Testis (tissue), 3 donors: ENCODE measurements around the gene NET1. TPM values are rescaled to one million over a fixed set of nuclear protein-coding genes. Genes with fewer than 3 reads are reported as not detected.

Experiments
- DNase-seq: peaks from one replicate; pipeline ENCODE4 v3.0.0-alpha.2; 2019
- H3K27ac ChIP-seq, 2 donors: fragments of 200-600 bp; sonication (generic); one replicate each; pipeline ENCODE4 v1.5.1; 2019
- H3K27me3 ChIP-seq: fragments of 200-600 bp; sonication (generic); one replicate; pipeline ENCODE4 v1.5.1; 2019
- H3K36me3 ChIP-seq: fragments of 200-600 bp; sonication (generic); one replicate; pipeline ENCODE4 v1.5.1; 2017; ENCODE audit warnings: low read depth; ENCODE audit errors: missing control alignments
- H3K4me1 ChIP-seq: fragments of 200-600 bp; sonication (generic); one replicate; pipeline ENCODE4 v1.5.1; 2019
- H3K4me3 ChIP-seq, 2 donors: fragments of 200-600 bp; sonication (generic); one replicate each; pipeline ENCODE4 v1.5.1; 2017 to 2019
- H3K9me3 ChIP-seq: fragments of 200-600 bp; sonication (generic); one replicate; pipeline ENCODE4 v1.5.1; 2017
- POLR2A ChIP-seq: fragments of 450-650 bp; IDR thresholded peaks from one replicate; pipeline ENCODE4 v1.6.1; 2017; ENCODE audit warnings: antibody characterized with exemption, mild to moderate bottlenecking, moderate library complexity
- WGBS, 2 donors: methylation state at CpG; one replicate each; pipeline ENCODE4 v1.1.5; 2018; 5-methylcytosine and 5-hydroxymethylcytosine counted together
- intact Hi-C: fragments of 100-400 bp; cut with DNase I; formaldehyde crosslinking; loops from one replicate; pipeline ENCODE4 v1.15.1; 2023; ENCODE audit warnings: low total_unique reads
- polyA plus RNA-seq: library from polyadenylated mRNA; stranded (reverse); fragments of 350-450 nt; fragmentation: Illumina TruSeq; extraction: RNeasy Lipid Tissue Mini Kit (QIAGEN cat#74804); gene quantifications from one replicate; pipeline ENCODE4 v1.2.3, GENCODE V29; 2014; ENCODE audit warnings: low read depth, low replicate concordance; ENCODE audit not compliant: insufficient read depth
- total RNA-seq, 2 donors: library from RNA; depleted of rRNA; stranded (reverse); fragments of >200 nt; gene quantifications; one replicate each; pipeline ENCODE4 v1.2.3, GENCODE V29; 2016
- TF ChIP-seq, protein P1 (sequence below), 3 experiments: fragments of 450-650 bp in 2 of 3; fragments of 200-600 bp in 1 of 3; sonication (generic) in 1 of 3; IDR thresholded peaks; one replicate each; pipeline ENCODE4 v1.5.1; 2016 to 2019; ENCODE audit warnings: antibody characterized with exemption in 3 of 3, mild to moderate bottlenecking in 2 of 3, moderate library complexity in 1 of 3

The NET1 gene
- total and polyA plus RNA-seq, 3 donors from 2014 or later: 29.7 to 40.7 (median 39.9) TPM

DNA sequence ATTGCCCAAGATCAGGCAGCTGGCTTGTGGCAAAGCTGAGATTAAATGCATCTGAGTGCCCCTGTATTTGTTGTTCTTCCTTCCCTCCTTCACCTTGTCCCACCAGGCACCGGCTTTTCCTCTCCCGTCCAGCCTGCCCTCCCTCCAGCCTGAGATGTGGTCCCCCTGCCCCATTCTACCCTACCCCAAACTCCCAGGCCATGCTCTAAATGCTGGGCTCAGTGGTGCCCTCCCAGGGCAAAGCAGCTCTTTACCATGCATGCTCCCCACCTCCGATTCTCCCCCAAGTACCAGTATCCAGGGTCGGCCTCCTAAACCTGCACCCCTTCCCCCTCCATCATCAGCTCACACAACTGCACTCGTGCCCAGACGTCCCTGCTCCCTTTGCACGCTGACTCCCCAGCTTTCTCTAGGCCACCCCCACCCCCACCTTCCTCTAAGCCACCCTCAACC, 50.5 kb downstream of the NET1 start:
- H3K9me3 ChIP-seq: no peaks in the 10 kb centered on the region
- no peak overlapping the region for H3K4me3 ChIP-seq
- no peak overlapping the region for H3K27ac ChIP-seq
- no peak for DNase-seq
- 94 to 99% methylated on average over 6 to 7 of the region's 7 CpGs for WGBS, 2 donors
- no peaks in the 10 kb centered on the region for H3K27me3 ChIP-seq
- no peaks in the 10 kb centered on the region for H3K36me3 ChIP-seq
- intact Hi-C loops: no loop called here
- no peak for TF ChIP-seq POLR2A
- TF ChIP-seq, protein P1, sequence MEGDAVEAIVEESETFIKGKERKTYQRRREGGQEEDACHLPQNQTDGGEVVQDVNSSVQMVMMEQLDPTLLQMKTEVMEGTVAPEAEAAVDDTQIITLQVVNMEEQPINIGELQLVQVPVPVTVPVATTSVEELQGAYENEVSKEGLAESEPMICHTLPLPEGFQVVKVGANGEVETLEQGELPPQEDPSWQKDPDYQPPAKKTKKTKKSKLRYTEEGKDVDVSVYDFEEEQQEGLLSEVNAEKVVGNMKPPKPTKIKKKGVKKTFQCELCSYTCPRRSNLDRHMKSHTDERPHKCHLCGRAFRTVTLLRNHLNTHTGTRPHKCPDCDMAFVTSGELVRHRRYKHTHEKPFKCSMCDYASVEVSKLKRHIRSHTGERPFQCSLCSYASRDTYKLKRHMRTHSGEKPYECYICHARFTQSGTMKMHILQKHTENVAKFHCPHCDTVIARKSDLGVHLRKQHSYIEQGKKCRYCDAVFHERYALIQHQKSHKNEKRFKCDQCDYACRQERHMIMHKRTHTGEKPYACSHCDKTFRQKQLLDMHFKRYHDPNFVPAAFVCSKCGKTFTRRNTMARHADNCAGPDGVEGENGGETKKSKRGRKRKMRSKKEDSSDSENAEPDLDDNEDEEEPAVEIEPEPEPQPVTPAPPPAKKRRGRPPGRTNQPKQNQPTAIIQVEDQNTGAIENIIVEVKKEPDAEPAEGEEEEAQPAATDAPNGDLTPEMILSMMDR (IDR thresholded peaks at IDR 0.05): no peak
- H3K4me1 ChIP-seq: no peaks in the 10 kb centered on the region

DNA sequence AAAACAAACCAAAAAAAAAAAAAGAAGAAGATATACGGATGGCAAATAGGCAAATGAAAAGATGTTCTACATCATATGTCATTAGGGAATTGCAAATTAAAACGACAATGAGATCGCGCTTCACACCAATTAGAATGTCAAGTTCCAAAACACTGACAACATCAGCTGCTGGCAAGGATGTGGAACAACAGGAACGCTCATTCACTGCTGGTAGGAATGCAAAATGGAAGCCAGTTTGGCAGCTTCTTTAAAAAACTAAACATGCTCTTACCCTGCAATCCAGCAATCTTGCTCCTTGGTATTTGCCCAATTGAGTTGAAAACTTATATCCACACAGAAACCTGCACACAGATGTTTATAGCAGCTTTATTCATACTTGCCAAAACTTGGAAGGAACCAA, 52.2 kb downstream of the NET1 start:
- intact Hi-C loops: no loop called here
- DNase-seq: no peak
- H3K27me3 ChIP-seq: no peaks in the 10 kb centered on the region
- WGBS, 2 donors: 63 to 80% methylated on average over 5 of the region's 5 CpGs
- TF ChIP-seq, protein P1 (IDR thresholded peaks at IDR 0.05): no peak
- TF ChIP-seq POLR2A: no peak
- no peaks in the 10 kb centered on the region for H3K36me3 ChIP-seq
- no peaks in the 10 kb centered on the region for H3K9me3 ChIP-seq
- H3K27ac ChIP-seq: no peak overlapping the region
- no peak overlapping the region for H3K4me3 ChIP-seq
- H3K4me1 ChIP-seq: no peaks in the 10 kb centered on the region

DNA sequence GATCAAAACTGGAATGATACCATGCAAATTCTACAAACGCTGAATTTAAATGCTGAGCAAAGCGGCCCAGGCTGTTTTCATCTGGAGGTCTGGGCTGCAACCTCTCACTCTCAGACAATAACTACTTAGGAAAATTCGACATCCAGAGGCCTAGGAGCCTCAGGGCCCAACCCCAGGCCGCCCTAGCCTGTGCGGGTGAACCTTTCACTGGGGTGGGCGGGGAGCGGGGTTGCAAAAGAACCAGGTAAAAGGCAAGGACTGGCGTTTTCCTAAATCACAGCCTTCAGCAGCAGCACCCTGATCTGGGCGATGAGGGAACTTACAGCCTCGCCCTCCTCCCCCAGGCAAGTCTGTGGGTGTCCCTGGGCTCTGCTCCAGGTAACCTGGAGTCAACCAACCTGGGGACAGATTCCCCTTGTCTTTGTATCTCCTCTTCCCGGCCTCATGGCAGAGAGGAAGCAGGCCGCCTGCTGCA, 53.7 kb downstream of the NET1 start:
- H3K27ac ChIP-seq: no peak overlapping the region
- no peaks in the 10 kb centered on the region for H3K4me1 ChIP-seq
- intact Hi-C loops: no loop called here
- no peak for DNase-seq
- no peak overlapping the region for H3K4me3 ChIP-seq
- TF ChIP-seq, protein P1 (IDR thresholded peaks at IDR 0.05): no peak
- no peak for TF ChIP-seq POLR2A
- no peaks in the 10 kb centered on the region for H3K36me3 ChIP-seq
- WGBS, 2 donors: 77 to 83% methylated on average over 10 to 12 of the region's 12 CpGs
- H3K9me3 ChIP-seq: no peaks in the 10 kb centered on the region
- no peaks in the 10 kb centered on the region for H3K27me3 ChIP-seq

DNA sequence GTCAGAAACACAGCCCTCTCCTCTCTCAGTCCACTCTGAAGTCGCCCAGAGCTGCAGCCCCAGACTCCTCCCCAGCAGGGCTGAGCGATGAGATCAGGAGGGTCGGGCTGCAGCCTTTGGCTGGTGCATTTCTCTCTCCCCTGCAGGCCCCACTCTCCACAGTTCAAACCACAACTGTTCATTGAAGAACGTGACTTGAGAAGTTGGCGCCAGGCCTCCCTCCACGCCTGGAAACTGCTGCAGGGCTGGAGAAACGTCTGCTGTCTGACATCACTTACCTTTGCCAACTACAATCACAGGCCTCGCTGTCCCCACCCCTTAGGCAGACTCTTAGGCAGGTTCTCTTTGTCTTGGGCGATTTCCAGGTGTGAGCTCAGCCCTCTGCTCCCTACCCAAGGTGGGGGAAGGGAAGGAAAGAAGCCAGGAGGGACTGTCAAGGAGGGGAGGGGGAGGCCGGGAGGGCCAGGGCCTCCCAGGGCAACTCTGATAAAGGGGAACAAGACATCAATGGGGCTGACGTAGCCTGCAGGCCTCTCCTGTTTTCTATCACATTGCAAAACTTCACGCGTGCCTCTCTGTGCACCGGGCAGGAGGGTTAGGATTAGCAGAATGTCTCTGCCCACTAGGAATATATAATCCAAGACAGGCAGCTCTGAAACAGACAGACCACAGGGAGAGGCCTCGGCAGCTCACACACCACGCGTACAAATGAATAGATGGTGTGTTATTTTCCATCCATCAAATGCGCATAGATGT, 54.3 kb downstream of the NET1 start:
- TF ChIP-seq, protein P1 (IDR thresholded peaks at IDR 0.05): no peak
- no peak for TF ChIP-seq POLR2A
- DNase-seq: peak; percentile 41
- no peaks in the 10 kb centered on the region for H3K27me3 ChIP-seq
- H3K27ac ChIP-seq: no peak overlapping the region
- 69 to 78% methylated on average over 18 of the region's 18 CpGs for WGBS, 2 donors
- H3K36me3 ChIP-seq: no peaks in the 10 kb centered on the region
- no peak overlapping the region for H3K4me3 ChIP-seq
- intact Hi-C loops: no loop called here
- H3K9me3 ChIP-seq: no peaks in the 10 kb centered on the region
- H3K4me1 ChIP-seq: no peaks in the 10 kb centered on the region

DNA sequence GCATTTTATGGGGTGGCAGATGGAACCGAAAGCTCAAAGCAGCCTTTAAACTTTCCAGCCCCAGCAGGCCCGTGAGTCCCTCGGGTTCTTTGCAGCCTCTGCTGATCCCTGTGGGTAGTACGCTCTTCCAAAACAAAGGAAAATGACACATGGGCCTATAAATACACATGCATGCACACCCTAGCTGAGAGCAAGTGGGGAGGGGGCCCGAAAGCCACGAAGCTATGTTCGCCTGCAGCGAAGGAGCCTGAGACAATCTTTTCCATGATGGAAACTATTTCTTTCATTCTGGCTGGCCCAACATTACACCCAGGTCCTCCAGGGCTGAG, 54.8 kb downstream of the NET1 start:
- intact Hi-C loops: no loop called here
- Histone ChIP-seq H3K36me3 (no peaks in the 10 kb centered on the region), H3K9me3 (no peaks in the 10 kb centered on the region), H3K27me3 (no peaks in the 10 kb centered on the region), H3K4me3 (no peak overlapping the region), H3K4me1 (no peaks in the 10 kb centered on the region), H3K27ac (no peak overlapping the region)
- no peak for TF ChIP-seq POLR2A
- TF ChIP-seq, protein P1 (IDR thresholded peaks at IDR 0.05): no peak
- DNase-seq: no peak
- 69% methylated on average over 8 of the region's 8 CpGs for WGBS, 2 donors
